Activated B cell treated with CpG ODN at 0.5 μM for 24 hours (primary cell): ENCODE data around the gene ZSWIM6. TPM values are rescaled to one million over a fixed set of nuclear protein-coding genes. Genes with fewer than 3 reads are reported as not detected.
"Not testable (repeated sequence)": the region's sequence is repeated elsewhere in the genome, so short reads cannot be mapped to it uniquely, and the experiment has no call there.

Experiments
- ATAC-seq: fragments of 200-7000 bp; cut with Tn5 transposase; one replicate; pipeline ENCODE4 v1.10.0; 2021; ENCODE audit warnings: low read depth, mild to moderate bottlenecking, moderate library complexity
- CTCF ChIA-PET: fragments of 350-600 bp; sonication (Branson Sonifier 250); formaldehyde crosslinking; loops from one replicate; lab custom pipeline; 2021; ENCODE audit warnings: antibody characterized with exemption; lab: Charles Lee
- POLR2A ChIA-PET: fragments of 350-600 bp; sonication (Branson Sonifier 250); formaldehyde crosslinking; loops from one replicate; lab custom pipeline; 2021; ENCODE audit warnings: antibody characterized with exemption; lab: Charles Lee
- DNase-seq: peaks from one replicate; pipeline ENCODE4 v3.0.0; 2022
- H3K27ac Mint-ChIP-seq: one replicate; pipeline ENCODE4 v1.8.0; 2020; ENCODE audit warnings: mixed read lengths
- H3K27me3 Mint-ChIP-seq: one replicate; pipeline ENCODE4 v1.8.0; 2021; ENCODE audit warnings: mixed read lengths
- H3K36me3 Mint-ChIP-seq: one replicate; pipeline ENCODE4 v1.8.0; 2021; ENCODE audit warnings: low read depth, mixed read lengths
- H3K4me1 Mint-ChIP-seq: one replicate; pipeline ENCODE4 v1.8.0; 2021; ENCODE audit warnings: mixed read lengths
- H3K4me3 Mint-ChIP-seq: one replicate; pipeline ENCODE4 v1.8.0; 2020; ENCODE audit warnings: mild to moderate bottlenecking, mixed read lengths
- H3K9me3 Mint-ChIP-seq: one replicate; pipeline ENCODE4 v1.8.0; 2020; ENCODE audit warnings: mixed read lengths
- intact Hi-C: fragments of 100-400 bp; cut with micrococcal nuclease; formaldehyde crosslinking; loops from one replicate; pipeline ENCODE4 v1.15.1; 2024
- total RNA-seq: library from RNA; stranded (reverse); gene quantifications from 2 replicates; pipeline ENCODE4 v1.2.3, GENCODE V29; 2022
- TF ChIP-seq, protein P1 (sequence below): fragments of 200-600 bp; IDR thresholded peaks from one replicate; pipeline ENCODE4 v1.8.0; 2022; ENCODE audit warnings: antibody characterized with exemption, mild to moderate bottlenecking

ZSWIM6 gene
- total RNA-seq, 1 donor from 2014 or later = 8.5 TPM

DNA sequence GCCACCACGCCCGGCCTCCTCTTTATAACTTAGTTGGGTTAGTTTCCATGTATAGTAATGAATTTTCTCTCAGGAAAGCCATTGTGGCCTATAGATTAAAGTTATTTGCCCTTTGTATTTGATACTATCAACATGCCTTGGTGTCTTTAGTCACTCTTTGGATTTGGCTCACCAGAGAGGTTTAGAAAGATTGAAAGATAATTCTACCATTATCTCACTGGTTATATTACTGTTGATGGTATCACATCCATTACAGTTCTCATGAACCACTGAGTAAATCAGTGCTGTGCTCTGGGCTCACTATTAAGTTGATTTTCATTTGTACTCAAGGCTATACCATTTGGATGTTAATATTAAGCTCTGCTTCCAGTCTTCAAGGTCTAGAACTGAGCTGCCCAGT is 87.0 kb downstream of the ZSWIM6 start:
- Mint-ChIP-seq H3K4me1 (peaks cover 35% of the 10 kb centered on the region), H3K9me3 (peaks cover 5% of the 10 kb centered on the region), H3K4me3 (no peak overlapping the region), H3K36me3 (no peaks in the 10 kb centered on the region), H3K27me3 (no peaks in the 10 kb centered on the region), H3K27ac (no peak overlapping the region)
- DNase-seq (no peak), ATAC-seq (no peak)
- TF ChIP-seq, protein P1, sequence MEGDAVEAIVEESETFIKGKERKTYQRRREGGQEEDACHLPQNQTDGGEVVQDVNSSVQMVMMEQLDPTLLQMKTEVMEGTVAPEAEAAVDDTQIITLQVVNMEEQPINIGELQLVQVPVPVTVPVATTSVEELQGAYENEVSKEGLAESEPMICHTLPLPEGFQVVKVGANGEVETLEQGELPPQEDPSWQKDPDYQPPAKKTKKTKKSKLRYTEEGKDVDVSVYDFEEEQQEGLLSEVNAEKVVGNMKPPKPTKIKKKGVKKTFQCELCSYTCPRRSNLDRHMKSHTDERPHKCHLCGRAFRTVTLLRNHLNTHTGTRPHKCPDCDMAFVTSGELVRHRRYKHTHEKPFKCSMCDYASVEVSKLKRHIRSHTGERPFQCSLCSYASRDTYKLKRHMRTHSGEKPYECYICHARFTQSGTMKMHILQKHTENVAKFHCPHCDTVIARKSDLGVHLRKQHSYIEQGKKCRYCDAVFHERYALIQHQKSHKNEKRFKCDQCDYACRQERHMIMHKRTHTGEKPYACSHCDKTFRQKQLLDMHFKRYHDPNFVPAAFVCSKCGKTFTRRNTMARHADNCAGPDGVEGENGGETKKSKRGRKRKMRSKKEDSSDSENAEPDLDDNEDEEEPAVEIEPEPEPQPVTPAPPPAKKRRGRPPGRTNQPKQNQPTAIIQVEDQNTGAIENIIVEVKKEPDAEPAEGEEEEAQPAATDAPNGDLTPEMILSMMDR = no peak
- intact Hi-C loops = no loop called here
- POLR2A ChIA-PET = no interaction called here
- CTCF ChIA-PET = no interaction called here

DNA sequence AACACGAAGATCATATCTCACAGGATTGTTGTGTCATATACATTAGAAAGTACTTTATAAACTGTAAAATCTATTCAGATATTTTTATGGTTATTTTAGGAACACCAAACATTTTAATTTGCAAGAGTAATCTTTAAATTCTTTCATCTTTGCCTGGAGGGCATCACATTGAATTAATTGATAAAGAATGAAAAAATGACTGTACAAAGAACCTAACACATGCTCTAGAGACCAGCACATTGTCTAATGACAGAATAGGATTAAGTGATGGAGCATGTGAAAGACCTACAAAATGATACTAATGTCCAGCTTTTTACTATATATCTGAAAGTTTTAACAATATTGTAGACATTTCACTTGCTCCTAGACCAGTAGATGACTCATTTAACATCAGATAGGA is 88.0 kb downstream of the ZSWIM6 start:
- no peak overlapping the region for H3K27ac Mint-ChIP-seq
- H3K36me3 Mint-ChIP-seq = no peaks in the 10 kb centered on the region
- POLR2A ChIA-PET = no interaction called here

DNA sequence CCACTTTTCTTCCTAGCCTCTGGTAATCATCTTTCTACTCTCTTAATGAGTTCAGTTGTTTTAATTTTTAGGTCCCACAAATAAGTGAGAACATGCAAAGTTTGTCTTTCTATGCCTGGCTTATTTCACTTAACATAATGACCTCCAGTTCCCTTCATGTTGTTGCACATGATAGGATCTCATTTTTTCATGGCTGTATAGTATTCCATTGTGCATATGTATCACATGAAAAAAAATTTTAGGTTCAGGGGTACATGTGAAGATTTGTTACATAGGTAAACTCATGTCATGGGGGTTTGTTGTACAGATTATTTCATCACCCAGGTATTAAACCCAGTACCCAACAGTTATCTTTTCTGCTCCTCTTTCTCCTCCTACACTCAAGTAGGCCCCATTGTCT is 89.2 kb downstream of the ZSWIM6 start:
- H3K36me3 Mint-ChIP-seq, H3K27me3 Mint-ChIP-seq, POLR2A ChIA-PET, intact Hi-C loops, H3K27ac Mint-ChIP-seq, H3K9me3 Mint-ChIP-seq, DNase-seq, CTCF ChIA-PET, H3K4me3 Mint-ChIP-seq, ATAC-seq: not testable (repeated sequence)
- peaks cover 26% of the 10 kb centered on the region for H3K4me1 Mint-ChIP-seq

More for the DNA sequence above, 88.0 kb downstream of the ZSWIM6 start:
- Mint-ChIP-seq H3K9me3 (peaks cover 5% of the 10 kb centered on the region), H3K27me3 (no peaks in the 10 kb centered on the region), H3K4me3 (no peak overlapping the region), H3K4me1 (peaks cover 30% of the 10 kb centered on the region)
- TF ChIP-seq, protein P1 = no peak
- DNase-seq (no peak), ATAC-seq (no peak)
- CTCF ChIA-PET = no interaction called here
- intact Hi-C loops = no loop called here

DNA sequence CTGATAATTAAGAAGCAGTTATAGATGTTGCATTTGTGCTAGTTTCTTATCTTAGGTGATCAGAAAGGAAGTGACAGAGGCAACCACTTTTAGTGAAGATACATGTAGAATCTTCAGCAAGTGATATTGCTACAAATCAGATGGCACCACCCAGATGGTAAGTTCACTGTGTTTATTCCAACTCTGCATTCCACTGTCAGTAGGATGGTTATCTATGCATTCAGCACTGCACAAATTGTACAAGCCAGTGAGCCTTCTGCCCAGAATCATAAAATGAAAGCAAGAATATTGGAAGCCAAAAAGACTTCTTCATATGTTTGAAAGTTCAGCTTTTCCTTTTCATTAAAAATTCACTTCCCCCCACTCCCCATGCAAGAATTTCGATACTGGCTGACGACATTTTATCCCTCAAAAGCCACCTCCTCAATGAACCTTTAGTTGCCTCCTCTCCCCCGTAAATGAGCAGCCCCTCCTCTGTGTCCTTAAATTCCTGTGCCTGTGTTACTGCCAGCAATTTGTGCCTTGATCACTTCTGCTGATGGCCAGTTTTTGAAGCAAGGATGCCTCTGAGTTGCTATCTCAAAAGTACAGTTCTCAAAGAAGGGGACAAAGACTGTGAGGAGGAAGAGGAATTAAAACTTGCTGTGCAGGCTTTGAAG is 91.6 kb downstream of the ZSWIM6 start:
- TF ChIP-seq, protein P1 = no peak
- Mint-ChIP-seq H3K36me3 (no peaks in the 10 kb centered on the region), H3K27ac (no peak overlapping the region), H3K9me3 (peaks cover 5% of the 10 kb centered on the region), H3K4me1 (peaks cover 16% of the 10 kb centered on the region), H3K4me3 (no peak overlapping the region), H3K27me3 (no peaks in the 10 kb centered on the region)
- ChIA-PET POLR2A (interaction anchor here (0.7 kb wide), 1 partner anchor 92 kb away, joined by 3 read pairs; no protein-coding TSS in a partner anchor), CTCF (no interaction called here)
- DNase-seq (no peak), ATAC-seq (no peak)
- intact Hi-C loops = no loop called here

DNA sequence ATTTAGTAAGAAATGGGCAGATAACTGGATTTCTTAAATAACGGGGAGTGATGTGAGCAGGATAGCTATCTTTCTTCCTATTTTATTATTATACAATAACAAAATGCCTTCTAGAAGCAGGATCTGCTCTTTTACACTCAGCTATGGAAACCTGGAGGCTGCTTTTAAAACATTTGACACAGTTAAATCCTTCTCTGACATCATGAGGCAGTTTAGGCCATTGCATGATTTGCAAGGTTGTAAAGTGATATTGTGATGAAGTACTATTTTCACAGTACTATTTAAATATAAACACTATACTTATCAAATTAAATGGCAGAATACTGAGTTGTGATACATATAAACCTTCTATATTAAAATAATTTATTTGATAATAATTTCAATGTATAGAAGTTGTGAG is 93.9 kb downstream of the ZSWIM6 start:
- ATAC-seq = no peak
- H3K4me3 Mint-ChIP-seq = no peak overlapping the region
- peaks cover 25% of the 10 kb centered on the region for H3K4me1 Mint-ChIP-seq
- ChIA-PET CTCF (no interaction called here), POLR2A (no interaction called here)
- H3K36me3 Mint-ChIP-seq = no peaks in the 10 kb centered on the region
- no peak overlapping the region for H3K27ac Mint-ChIP-seq
- no peaks in the 10 kb centered on the region for H3K27me3 Mint-ChIP-seq
- intact Hi-C loops = no loop called here
- peaks cover 5% of the 10 kb centered on the region for H3K9me3 Mint-ChIP-seq
- no peak for DNase-seq
- TF ChIP-seq, protein P1 = no peak

DNA sequence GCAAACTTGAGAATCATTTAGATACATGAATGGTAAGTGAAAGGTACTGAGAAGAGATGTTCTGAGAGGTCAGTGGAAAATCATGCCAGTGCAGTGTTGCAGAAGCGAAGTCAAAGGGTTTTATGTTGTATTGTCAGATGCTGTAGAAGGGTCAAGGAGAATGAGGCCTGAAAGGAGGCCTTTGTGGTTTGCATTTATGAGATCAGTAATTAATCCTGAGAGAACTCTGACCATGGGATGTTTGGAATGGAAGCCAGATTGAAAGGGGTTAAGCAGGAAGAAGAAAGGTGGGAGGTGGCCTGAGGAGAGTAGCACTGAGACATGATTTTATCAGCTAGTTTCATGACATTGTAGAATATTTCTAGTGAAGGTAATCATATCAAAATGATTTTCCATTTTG is 97.8 kb downstream of the ZSWIM6 start:
- ChIA-PET POLR2A (no interaction called here), CTCF (no interaction called here)
- peaks cover 18% of the 10 kb centered on the region for H3K4me1 Mint-ChIP-seq
- no peaks in the 10 kb centered on the region for H3K9me3 Mint-ChIP-seq
- DNase-seq (no peak), ATAC-seq (no peak)
- H3K27me3 Mint-ChIP-seq = no peaks in the 10 kb centered on the region
- intact Hi-C loops = no loop called here
- no peak overlapping the region for H3K27ac Mint-ChIP-seq
- no peaks in the 10 kb centered on the region for H3K36me3 Mint-ChIP-seq
- TF ChIP-seq, protein P1 = no peak
- no peak overlapping the region for H3K4me3 Mint-ChIP-seq
